ENCODE measurements around the gene PLCG2. TPM values are rescaled to one million over a fixed set of nuclear protein-coding genes. Genes with fewer than 3 reads are reported as not detected.

PLCG2 gene
- total and polyA plus RNA-seq, 12 donors: 2.4 to 18.2 (median 6.2) TPM

DNA sequence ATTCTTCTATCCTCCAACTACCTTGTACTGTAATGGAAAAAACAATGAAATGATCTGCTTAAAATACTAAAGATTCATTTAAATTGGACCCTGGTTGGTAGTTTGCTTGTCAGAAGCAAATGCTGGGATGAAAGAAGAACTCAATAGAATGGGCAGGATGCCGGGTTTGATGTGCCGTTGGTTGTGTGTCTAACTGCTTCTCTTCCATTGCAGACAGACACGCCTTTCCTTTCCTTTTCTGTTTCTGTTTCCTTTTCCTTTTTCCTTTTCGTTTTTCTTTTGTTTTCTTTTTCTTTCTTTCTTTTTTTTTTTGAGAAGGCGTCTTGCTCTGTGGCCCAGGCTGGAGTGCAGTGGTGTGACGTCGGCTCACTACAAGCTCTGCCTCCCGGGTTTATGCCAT is 64.6 kb downstream of the PLCG2 start:
- 82 to 89% methylated on average over 8 of the region's 8 CpGs for WGBS, 2 donors
- Histone ChIP-seq H3K36me3 (no peaks in the 10 kb centered on the region), H3K9me3 (peaks cover 0 to 14% (median 0%) of the 10 kb centered on the region in 11 donors), H3K27ac (no peak overlapping the region), H3K27me3 (peaks cover 0 to 5% (median 0%) of the 10 kb centered on the region in 7 donors), H3K4me1 (peaks cover 0 to 34% (median 0%) of the 10 kb centered on the region in 9 donors), H3K4me3 (no peak overlapping the region)
- intact Hi-C loops (cut with DNase I): no loop called here
- DNase-seq: no peak
- TF ChIP-seq, protein P1, sequence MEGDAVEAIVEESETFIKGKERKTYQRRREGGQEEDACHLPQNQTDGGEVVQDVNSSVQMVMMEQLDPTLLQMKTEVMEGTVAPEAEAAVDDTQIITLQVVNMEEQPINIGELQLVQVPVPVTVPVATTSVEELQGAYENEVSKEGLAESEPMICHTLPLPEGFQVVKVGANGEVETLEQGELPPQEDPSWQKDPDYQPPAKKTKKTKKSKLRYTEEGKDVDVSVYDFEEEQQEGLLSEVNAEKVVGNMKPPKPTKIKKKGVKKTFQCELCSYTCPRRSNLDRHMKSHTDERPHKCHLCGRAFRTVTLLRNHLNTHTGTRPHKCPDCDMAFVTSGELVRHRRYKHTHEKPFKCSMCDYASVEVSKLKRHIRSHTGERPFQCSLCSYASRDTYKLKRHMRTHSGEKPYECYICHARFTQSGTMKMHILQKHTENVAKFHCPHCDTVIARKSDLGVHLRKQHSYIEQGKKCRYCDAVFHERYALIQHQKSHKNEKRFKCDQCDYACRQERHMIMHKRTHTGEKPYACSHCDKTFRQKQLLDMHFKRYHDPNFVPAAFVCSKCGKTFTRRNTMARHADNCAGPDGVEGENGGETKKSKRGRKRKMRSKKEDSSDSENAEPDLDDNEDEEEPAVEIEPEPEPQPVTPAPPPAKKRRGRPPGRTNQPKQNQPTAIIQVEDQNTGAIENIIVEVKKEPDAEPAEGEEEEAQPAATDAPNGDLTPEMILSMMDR (IDR thresholded peaks at IDR 0.05): no peak
- no peak for ATAC-seq

DNA sequence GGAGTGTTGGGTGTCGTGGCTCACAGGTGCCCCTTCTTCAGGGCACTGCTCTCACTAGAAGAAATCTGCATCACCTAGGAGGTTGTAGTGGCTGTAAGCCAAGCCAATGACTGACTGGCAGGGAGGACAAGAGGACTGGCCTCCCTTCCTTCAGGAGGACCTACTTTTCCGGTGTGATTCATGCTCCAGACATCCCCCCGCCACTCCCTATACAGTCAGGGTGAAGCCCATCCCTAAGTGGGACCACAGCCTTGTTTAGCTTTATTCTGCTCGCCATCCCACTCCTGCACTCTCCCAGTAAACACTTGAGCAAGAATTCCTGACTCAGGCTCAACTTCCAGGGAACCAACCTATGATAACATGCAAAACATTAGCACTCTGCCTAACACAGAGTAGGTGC is 67.0 kb downstream of the PLCG2 start:
- H3K36me3 ChIP-seq: no peaks in the 10 kb centered on the region
- no peak overlapping the region for H3K27ac ChIP-seq
- 79 to 85% methylated on average over 4 of the region's 4 CpGs for WGBS, 2 donors
- DNase-seq (no peak), ATAC-seq (no peak)
- H3K4me3 ChIP-seq: no peak overlapping the region
- peaks cover 0 to 26% (median 0%) of the 10 kb centered on the region in 9 donors for H3K4me1 ChIP-seq
- no peaks in the 10 kb centered on the region for H3K27me3 ChIP-seq
- intact Hi-C loops (cut with DNase I): no loop called here
- TF ChIP-seq, protein P1 (IDR thresholded peaks at IDR 0.05): no peak
- H3K9me3 ChIP-seq: peaks cover 0 to 14% (median 0%) of the 10 kb centered on the region in 11 donors

DNA sequence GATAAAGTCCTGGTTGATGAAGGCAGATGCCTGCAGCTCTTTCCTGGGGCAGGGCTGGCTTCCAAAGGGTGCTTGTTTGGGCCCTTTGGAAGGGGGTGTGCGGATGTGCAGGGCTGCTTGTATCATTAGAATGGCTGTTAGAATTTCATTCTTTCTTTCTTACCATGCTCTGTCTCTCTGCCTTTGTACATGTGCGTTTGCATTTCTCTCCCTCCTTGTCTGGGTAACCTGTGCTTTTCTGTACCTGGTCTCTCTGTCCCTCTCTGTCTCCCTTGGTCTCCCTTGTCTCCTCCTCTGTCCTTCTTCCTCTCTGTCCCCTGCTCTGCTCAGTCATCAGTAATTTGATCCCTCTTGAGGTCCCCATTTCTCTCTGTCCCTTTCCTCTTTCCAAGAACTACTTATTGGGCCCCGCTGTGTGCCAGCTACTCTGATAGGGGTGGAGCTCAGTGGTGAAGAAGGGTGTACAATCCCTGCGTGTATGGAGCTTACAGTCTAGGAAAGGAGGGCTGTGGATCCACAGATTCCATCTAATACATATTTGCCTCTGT is 69.3 kb downstream of the PLCG2 start:
- WGBS, 2 donors: 72 to 81% methylated on average over 4 of the region's 4 CpGs
- peaks cover 0 to 14% (median 0%) of the 10 kb centered on the region in 11 donors for H3K9me3 ChIP-seq
- peaks cover 0 to 5% (median 0%) of the 10 kb centered on the region in 9 donors for H3K4me1 ChIP-seq
- peaks cover 0 to 7% (median 0%) of the 10 kb centered on the region in 7 donors for H3K27me3 ChIP-seq
- TF ChIP-seq, protein P1 (IDR thresholded peaks at IDR 0.05): no peak
- ATAC-seq: no peak
- H3K4me3 ChIP-seq: no peak overlapping the region
- H3K27ac ChIP-seq: no peak overlapping the region
- H3K36me3 ChIP-seq: no peaks in the 10 kb centered on the region
- intact Hi-C loops (cut with DNase I): no loop called here
- DNase-seq: no peak

DNA sequence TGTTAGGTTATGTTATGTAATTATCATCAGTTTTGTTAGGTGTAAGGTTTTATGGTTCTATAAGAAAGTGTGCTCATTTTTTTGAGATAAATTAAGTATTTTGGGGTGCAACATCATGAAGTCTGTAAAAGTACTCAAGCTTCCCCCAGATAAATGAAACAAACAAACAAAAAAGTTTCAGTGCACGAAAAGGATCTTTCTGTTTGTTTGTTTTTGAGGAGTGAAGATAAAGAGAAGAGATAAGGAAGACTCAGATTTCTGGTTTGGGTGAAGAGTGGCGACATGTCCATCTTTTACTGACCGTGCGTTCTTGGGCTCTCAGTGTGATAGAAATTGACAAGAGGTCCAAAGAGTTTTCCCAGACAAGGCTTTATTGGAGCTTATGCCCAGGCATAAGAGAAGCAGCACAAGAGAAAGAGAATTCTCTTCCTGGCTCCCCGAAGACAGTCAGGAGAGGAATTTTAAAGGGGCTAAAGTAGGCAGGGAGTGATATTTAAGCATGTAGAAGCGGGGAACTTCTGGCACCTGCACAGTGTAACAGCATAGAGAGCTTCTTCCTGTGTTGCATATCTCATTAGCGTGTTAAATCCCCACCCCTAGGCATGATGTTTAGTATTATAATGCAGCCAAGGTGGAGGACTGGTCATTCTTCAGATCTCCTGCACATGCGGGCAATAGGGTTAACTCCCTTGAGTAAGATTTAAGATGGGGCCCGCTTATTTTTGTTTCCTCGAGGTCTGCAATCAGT is 71.3 kb downstream of the PLCG2 start:
- WGBS, 2 donors: 60 to 64% methylated on average over 10 of the region's 10 CpGs
- intact Hi-C loops (cut with DNase I): no loop called here

More for the DNA sequence above, 71.3 kb downstream of the PLCG2 start:
- Histone ChIP-seq H3K27ac (no peak overlapping the region), H3K36me3 (peaks cover 0 to 5% (median 0%) of the 10 kb centered on the region in 9 donors), H3K27me3 (peaks cover 0 to 7% (median 0%) of the 10 kb centered on the region in 7 donors), H3K4me1 (no peaks in the 10 kb centered on the region), H3K9me3 (peaks cover 0 to 14% (median 0%) of the 10 kb centered on the region in 11 donors), H3K4me3 (no peak overlapping the region)
- TF ChIP-seq, protein P1 (IDR thresholded peaks at IDR 0.05): no peak
- DNase-seq (no peak), ATAC-seq (no peak)

All from heart right ventricle (tissue), 16 donors.